ENCODE data around the gene CCDC149.

The CCDC149 gene

GRCh38 chr4:24801136-24801855 lies 111.5 kb downstream of the CCDC149 start:
- Histone ChIP-seq H3K9me2 (ENCODE audit: low read depth, low read length) (no peaks in the 10 kb centered on the region), H3K79me2 (ENCODE audit: insufficient read depth, low read length) (no peaks in the 10 kb centered on the region), H3K4me2 (ENCODE audit: low read length) (no peak overlapping the region), H3K4me3 (ENCODE audit: low read depth, low read length, poor library complexity, severe bottlenecking) (no peak overlapping the region), H3K9me3 (ENCODE audit: low read length) (no peaks in the 10 kb centered on the region), H4K20me1 (ENCODE audit: insufficient read depth, low read length) (no peaks in the 10 kb centered on the region), H3K4me1 (ENCODE audit: insufficient read depth, low read length, severe bottlenecking) (no peaks in the 10 kb centered on the region), H3K36me3 (ENCODE audit: insufficient read depth, low read length) (no peaks in the 10 kb centered on the region), H3K9ac (ENCODE audit: low read length) (no peak overlapping the region), H3K27ac (ENCODE audit: low read depth, low read length, poor library complexity, severe bottlenecking) (no peak overlapping the region), H3K27me3 (ENCODE audit: insufficient read depth, low read length) (no peaks in the 10 kb centered on the region), H2AFZ (ENCODE audit: low read length) (no peak overlapping the region), H3F3A (ENCODE audit: insufficient read depth, low read length) (no peaks in the 10 kb centered on the region)
- TF ChIP-seq CTCF (IDR thresholded peaks at IDR 0.05; ENCODE audit: low read length) (no peak), EZH2 (IDR thresholded peaks at IDR 0.05; ENCODE audit: borderline replicate concordance, low read length) (no peak)

GRCh38 chr4:24800325-24800895 lies 112.4 kb downstream of the CCDC149 start:
- no peaks in the 10 kb centered on the region for H4K20me1 ChIP-seq (ENCODE audit: insufficient read depth, low read length)
- no peak overlapping the region for H3K27ac ChIP-seq (ENCODE audit: low read depth, low read length, poor library complexity, severe bottlenecking)
- H3K79me2 ChIP-seq (ENCODE audit: insufficient read depth, low read length): no peaks in the 10 kb centered on the region
- no peak overlapping the region for H3K9ac ChIP-seq (ENCODE audit: low read length)
- H3K9me2 ChIP-seq (ENCODE audit: low read depth, low read length): no peaks in the 10 kb centered on the region
- no peak overlapping the region for H3K4me3 ChIP-seq (ENCODE audit: low read depth, low read length, poor library complexity, severe bottlenecking)
- H2AFZ ChIP-seq (ENCODE audit: low read length): no peak overlapping the region
- H3F3A ChIP-seq (ENCODE audit: insufficient read depth, low read length): no peaks in the 10 kb centered on the region
- H3K4me2 ChIP-seq (ENCODE audit: low read length): no peak overlapping the region
- H3K9me3 ChIP-seq (ENCODE audit: low read length): no peaks in the 10 kb centered on the region
- H3K36me3 ChIP-seq (ENCODE audit: insufficient read depth, low read length): no peaks in the 10 kb centered on the region
- no peaks in the 10 kb centered on the region for H3K4me1 ChIP-seq (ENCODE audit: insufficient read depth, low read length, severe bottlenecking)
- no peaks in the 10 kb centered on the region for H3K27me3 ChIP-seq (ENCODE audit: insufficient read depth, low read length)
- no peak for TF ChIP-seq EZH2 (IDR thresholded peaks at IDR 0.05; ENCODE audit: borderline replicate concordance, low read length)
- TF ChIP-seq CTCF (IDR thresholded peaks at IDR 0.05; ENCODE audit: low read length): no peak

GRCh38 chr4:24799544-24800324 lies 113.1 kb downstream of the CCDC149 start:
- H3K9me3 ChIP-seq (ENCODE audit: low read length): no peaks in the 10 kb centered on the region
- H3K27ac ChIP-seq (ENCODE audit: low read depth, low read length, poor library complexity, severe bottlenecking): no peak overlapping the region
- no peak overlapping the region for H3K9ac ChIP-seq (ENCODE audit: low read length)
- no peak overlapping the region for H3K4me2 ChIP-seq (ENCODE audit: low read length)
- no peaks in the 10 kb centered on the region for H3F3A ChIP-seq (ENCODE audit: insufficient read depth, low read length)
- H3K4me1 ChIP-seq (ENCODE audit: insufficient read depth, low read length, severe bottlenecking): no peaks in the 10 kb centered on the region
- no peak overlapping the region for H2AFZ ChIP-seq (ENCODE audit: low read length)
- no peaks in the 10 kb centered on the region for H3K9me2 ChIP-seq (ENCODE audit: low read depth, low read length)
- H3K36me3 ChIP-seq (ENCODE audit: insufficient read depth, low read length): no peaks in the 10 kb centered on the region
- TF ChIP-seq EZH2 (IDR thresholded peaks at IDR 0.05; ENCODE audit: borderline replicate concordance, low read length): no peak
- TF ChIP-seq CTCF (IDR thresholded peaks at IDR 0.05; ENCODE audit: low read length): no peak
- no peak overlapping the region for H3K4me3 ChIP-seq (ENCODE audit: low read depth, low read length, poor library complexity, severe bottlenecking)
- H4K20me1 ChIP-seq (ENCODE audit: insufficient read depth, low read length): no peaks in the 10 kb centered on the region
- no peaks in the 10 kb centered on the region for H3K27me3 ChIP-seq (ENCODE audit: insufficient read depth, low read length)
- H3K79me2 ChIP-seq (ENCODE audit: insufficient read depth, low read length): no peaks in the 10 kb centered on the region
